ENCODE measurements around the gene SNX13.

Gene SNX13

DNA sequence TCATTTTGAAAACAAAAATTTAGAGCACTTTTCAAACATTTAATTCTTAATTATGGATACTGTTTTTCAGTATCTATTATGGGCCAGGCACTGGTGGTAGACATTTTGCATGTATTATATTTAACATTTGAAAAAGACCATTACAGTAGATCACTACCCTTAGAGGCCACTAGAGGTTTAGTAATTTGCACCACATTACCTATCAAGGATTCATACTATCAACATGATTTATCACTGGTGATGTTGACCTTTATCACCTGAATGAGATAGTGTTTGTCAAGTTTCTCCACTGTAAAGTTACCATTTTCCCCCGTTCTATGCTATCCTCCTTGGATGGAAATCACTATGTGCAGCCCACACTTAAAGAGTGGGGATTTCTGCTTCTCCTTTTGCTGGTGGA lies 4.4 kb upstream of the SNX13 start:
- Histone ChIP-seq H4K20me1 (ENCODE audit: insufficient read depth, low read length) (no peaks in the 10 kb centered on the region), H3K9me3 (ENCODE audit: low read length) (no peaks in the 10 kb centered on the region)

DNA sequence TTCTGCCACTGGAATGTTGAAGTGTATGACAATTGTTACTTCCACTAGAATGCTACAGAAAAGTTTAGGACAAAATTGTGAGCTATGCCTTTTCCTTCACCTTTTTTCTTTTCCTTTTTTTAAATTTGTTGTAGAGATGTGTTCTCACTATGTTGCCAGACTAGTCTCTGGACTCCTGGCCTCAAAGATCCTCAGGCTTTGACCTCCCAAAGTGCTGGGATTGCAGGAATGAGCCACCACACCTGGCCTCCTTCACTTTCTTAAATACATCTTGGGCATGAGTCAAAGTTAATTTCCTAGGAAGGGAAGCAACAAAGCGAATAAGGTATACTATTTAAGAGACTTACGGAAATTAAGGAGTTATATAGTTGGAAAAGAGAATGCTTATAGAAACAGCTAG lies 2.7 kb upstream of the SNX13 start:
- Histone ChIP-seq H3F3A (ENCODE audit: insufficient read depth, low read length) (no peaks in the 10 kb centered on the region), H3K9me2 (ENCODE audit: low read depth, low read length) (no peaks in the 10 kb centered on the region), H3K79me2 (ENCODE audit: insufficient read depth, low read length) (peaks cover 18% of the 10 kb centered on the region), H3K27me3 (ENCODE audit: insufficient read depth, low read length) (no peaks in the 10 kb centered on the region), H3K4me3 (ENCODE audit: low read depth, low read length, poor library complexity, severe bottlenecking) (no peak overlapping the region), H2AFZ (ENCODE audit: low read length) (no peak overlapping the region), H3K4me1 (ENCODE audit: insufficient read depth, low read length, severe bottlenecking) (peaks cover 24% of the 10 kb centered on the region), H4K20me1 (ENCODE audit: insufficient read depth, low read length) (no peaks in the 10 kb centered on the region), H3K9ac (ENCODE audit: low read length) (no peak overlapping the region), H3K4me2 (ENCODE audit: low read length) (no peak overlapping the region), H3K27ac (ENCODE audit: low read depth, low read length, poor library complexity, severe bottlenecking) (no peak overlapping the region), H3K9me3 (ENCODE audit: low read length) (no peaks in the 10 kb centered on the region), H3K36me3 (ENCODE audit: insufficient read depth, low read length) (no peaks in the 10 kb centered on the region)
- no peak for TF ChIP-seq EZH2 (IDR thresholded peaks at IDR 0.05; ENCODE audit: borderline replicate concordance, low read length)
- TF ChIP-seq, protein P1, sequence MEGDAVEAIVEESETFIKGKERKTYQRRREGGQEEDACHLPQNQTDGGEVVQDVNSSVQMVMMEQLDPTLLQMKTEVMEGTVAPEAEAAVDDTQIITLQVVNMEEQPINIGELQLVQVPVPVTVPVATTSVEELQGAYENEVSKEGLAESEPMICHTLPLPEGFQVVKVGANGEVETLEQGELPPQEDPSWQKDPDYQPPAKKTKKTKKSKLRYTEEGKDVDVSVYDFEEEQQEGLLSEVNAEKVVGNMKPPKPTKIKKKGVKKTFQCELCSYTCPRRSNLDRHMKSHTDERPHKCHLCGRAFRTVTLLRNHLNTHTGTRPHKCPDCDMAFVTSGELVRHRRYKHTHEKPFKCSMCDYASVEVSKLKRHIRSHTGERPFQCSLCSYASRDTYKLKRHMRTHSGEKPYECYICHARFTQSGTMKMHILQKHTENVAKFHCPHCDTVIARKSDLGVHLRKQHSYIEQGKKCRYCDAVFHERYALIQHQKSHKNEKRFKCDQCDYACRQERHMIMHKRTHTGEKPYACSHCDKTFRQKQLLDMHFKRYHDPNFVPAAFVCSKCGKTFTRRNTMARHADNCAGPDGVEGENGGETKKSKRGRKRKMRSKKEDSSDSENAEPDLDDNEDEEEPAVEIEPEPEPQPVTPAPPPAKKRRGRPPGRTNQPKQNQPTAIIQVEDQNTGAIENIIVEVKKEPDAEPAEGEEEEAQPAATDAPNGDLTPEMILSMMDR (IDR thresholded peaks at IDR 0.05; ENCODE audit: low read length), result no peak

More for the DNA sequence above, 4.4 kb upstream of the SNX13 start:
- H3K9ac ChIP-seq (ENCODE audit: low read length), result no peak overlapping the region
- H2AFZ ChIP-seq (ENCODE audit: low read length), result no peak overlapping the region
- H3K4me2 ChIP-seq (ENCODE audit: low read length), result no peak overlapping the region
- H3K9me2 ChIP-seq (ENCODE audit: low read depth, low read length), result no peaks in the 10 kb centered on the region
- H3K79me2 ChIP-seq (ENCODE audit: insufficient read depth, low read length), result peaks cover under 1% of the 10 kb centered on the region; the same call in 1 of the 2 replicates
- no peaks in the 10 kb centered on the region for H3F3A ChIP-seq (ENCODE audit: insufficient read depth, low read length)
- H3K27ac ChIP-seq (ENCODE audit: low read depth, low read length, poor library complexity, severe bottlenecking), result no peak overlapping the region
- H3K4me1 ChIP-seq (ENCODE audit: insufficient read depth, low read length, severe bottlenecking), result peaks cover 10% of the 10 kb centered on the region
- TF ChIP-seq, protein P1 (IDR thresholded peaks at IDR 0.05; ENCODE audit: low read length), result peak; percentile 21; the same call in 1 of the 2 replicates
- TF ChIP-seq EZH2 (IDR thresholded peaks at IDR 0.05; ENCODE audit: borderline replicate concordance, low read length), result no peak
- no peak overlapping the region for H3K4me3 ChIP-seq (ENCODE audit: low read depth, low read length, poor library complexity, severe bottlenecking)
- no peaks in the 10 kb centered on the region for H3K36me3 ChIP-seq (ENCODE audit: insufficient read depth, low read length)
- no peaks in the 10 kb centered on the region for H3K27me3 ChIP-seq (ENCODE audit: insufficient read depth, low read length)

DNA sequence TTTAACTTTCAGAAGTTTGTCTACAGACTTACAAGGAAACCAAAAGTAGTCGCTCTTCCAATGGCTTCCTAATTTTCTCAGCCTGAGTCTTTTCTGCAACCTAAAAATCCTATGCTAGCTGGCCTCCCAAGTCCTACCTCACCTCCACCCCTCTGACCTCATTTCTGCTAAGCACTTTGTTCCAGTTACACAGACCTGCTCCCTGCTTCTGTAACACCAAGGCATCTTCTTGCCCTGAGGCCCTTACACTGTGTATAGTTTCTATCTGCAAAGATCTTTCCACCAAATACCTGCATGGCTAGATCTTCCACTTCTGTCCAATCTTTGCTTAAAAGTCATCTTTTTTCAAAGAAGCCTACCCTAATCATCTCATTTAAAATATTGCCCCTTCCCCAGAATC lies 1.9 kb upstream of the SNX13 start:
- Histone ChIP-seq H3F3A (ENCODE audit: insufficient read depth, low read length) (no peaks in the 10 kb centered on the region), H4K20me1 (ENCODE audit: insufficient read depth, low read length) (no peaks in the 10 kb centered on the region), H3K79me2 (ENCODE audit: insufficient read depth, low read length) (peaks cover 26% of the 10 kb centered on the region), H3K4me1 (ENCODE audit: insufficient read depth, low read length, severe bottlenecking) (peaks cover 32% of the 10 kb centered on the region), H3K9ac (ENCODE audit: low read length) (no peak overlapping the region), H3K4me2 (ENCODE audit: low read length) (no peak overlapping the region), H2AFZ (ENCODE audit: low read length) (no peak overlapping the region), H3K27ac (ENCODE audit: low read depth, low read length, poor library complexity, severe bottlenecking) (no peak overlapping the region), H3K9me3 (ENCODE audit: low read length) (no peaks in the 10 kb centered on the region), H3K9me2 (ENCODE audit: low read depth, low read length) (no peaks in the 10 kb centered on the region), H3K27me3 (ENCODE audit: insufficient read depth, low read length) (no peaks in the 10 kb centered on the region), H3K4me3 (ENCODE audit: low read depth, low read length, poor library complexity, severe bottlenecking) (no peak overlapping the region), H3K36me3 (ENCODE audit: insufficient read depth, low read length) (no peaks in the 10 kb centered on the region)
- no peak for TF ChIP-seq EZH2 (IDR thresholded peaks at IDR 0.05; ENCODE audit: borderline replicate concordance, low read length)
- TF ChIP-seq, protein P1 (IDR thresholded peaks at IDR 0.05; ENCODE audit: low read length), result no peak

Measured in OCI-LY1 (cell line).